Neural cell (in vitro differentiated cells): ENCODE measurements around the gene RABGAP1L. TPM values are rescaled to one million over a fixed set of nuclear protein-coding genes. Genes with fewer than 3 reads are reported as not detected.

ENCODE experiments used
- H2AFZ ChIP-seq: fragments of 200-600, 300-800 bp; sonication (generic), shearing (Covaris generic); 2 replicates; pipeline ENCODE4 v1.6.0; 2014; ENCODE audit warnings: low read depth, mild to moderate bottlenecking, antibody characterized with exemption, low read length, moderate library complexity
- H3F3A ChIP-seq: fragments of 200-600 bp; shearing (Covaris generic); 2 replicates; pipeline ENCODE4 v1.6.1; 2016; ENCODE audit warnings: mild to moderate bottlenecking, moderate library complexity, mixed read lengths, antibody characterized with exemption, low read length; ENCODE audit not compliant: insufficient read depth, poor library complexity, severe bottlenecking
- H3K27ac ChIP-seq: fragments of 200-600, 300-800 bp; sonication (generic), shearing (Covaris generic); 2 replicates; pipeline ENCODE4 v1.5.1; 2014; ENCODE audit warnings: mild to moderate bottlenecking, low read length, moderate library complexity
- H3K27me3 ChIP-seq: fragments of 300-800, 200-600 bp; sonication (generic), shearing (Covaris generic); 2 replicates; pipeline ENCODE4 v1.6.0; 2014; ENCODE audit warnings: mild to moderate bottlenecking, low read depth, low read length, moderate library complexity; ENCODE audit not compliant: insufficient read depth
- H3K36me3 ChIP-seq: fragments of 300-800, 200-600 bp; sonication (generic), shearing (Covaris generic); 2 replicates; pipeline ENCODE4 v1.5.1; 2014; ENCODE audit warnings: mild to moderate bottlenecking, antibody characterized with exemption, low read length, moderate library complexity; ENCODE audit not compliant: insufficient read depth
- H3K4me2 ChIP-seq: fragments of 300-800, 200-600 bp; sonication (generic), shearing (Covaris generic); 2 replicates; pipeline ENCODE4 v1.6.0; 2014; ENCODE audit warnings: mild to moderate bottlenecking, low read length
- H3K4me3 ChIP-seq: fragments of 300-800, 200-600 bp; sonication (generic), shearing (Covaris generic); 2 replicates; pipeline ENCODE4 v1.5.1; 2014; ENCODE audit warnings: mild to moderate bottlenecking, low read length, moderate library complexity
- H3K79me2 ChIP-seq: fragments of 200-600 bp; shearing (Covaris generic); replicated peaks from 2 replicates; pipeline ENCODE4 v1.6.0; 2014; ENCODE audit warnings: mild to moderate bottlenecking, low read length, moderate library complexity; ENCODE audit not compliant: insufficient read depth
- H3K9ac ChIP-seq: fragments of 300-800, 200-600 bp; sonication (generic), shearing (Covaris generic); 2 replicates; pipeline ENCODE4 v1.6.1; 2016; ENCODE audit warnings: mild to moderate bottlenecking, low read length, mixed read lengths
- H3K9me2 ChIP-seq: fragments of 200-600 bp; shearing (Covaris generic); 2 replicates; pipeline ENCODE4 v1.6.1; 2016; ENCODE audit warnings: mild to moderate bottlenecking, low read length, mixed read lengths; ENCODE audit not compliant: insufficient read depth
- H3K9me3 ChIP-seq: fragments of 200-600, 300-800 bp; sonication (generic), shearing (Covaris generic); 2 replicates; pipeline ENCODE4 v1.6.1; 2016; ENCODE audit warnings: mild to moderate bottlenecking, mixed run types, low read length, moderate library complexity, mixed read lengths
- H4K20me1 ChIP-seq: fragments of 200-600 bp; shearing (Covaris generic); 2 replicates; pipeline ENCODE4 v1.6.1; 2016; ENCODE audit warnings: mild to moderate bottlenecking, mixed run types; ENCODE audit not compliant: insufficient read depth
- EP300 ChIP-seq: fragments of 450-650 bp; conservative IDR thresholded peaks from 2 replicates; pipeline ENCODE4 v1.6.1; 2014; ENCODE audit warnings: antibody characterized with exemption, mild to moderate bottlenecking, moderate library complexity; ENCODE audit not compliant: poor library complexity, severe bottlenecking
- EZH2 ChIP-seq: fragments of 200-600, 300-800 bp; shearing (Covaris generic), sonication (generic); IDR thresholded peaks from 2 replicates; pipeline ENCODE4 v1.6.1; 2014; ENCODE audit warnings: antibody characterized with exemption, low read length, borderline replicate concordance, mild to moderate bottlenecking; ENCODE audit not compliant: insufficient read depth, poor library complexity, severe bottlenecking
- MXI1 ChIP-seq: fragments of 450-650 bp; conservative IDR thresholded peaks from 2 replicates; pipeline ENCODE4 v1.6.1; 2014; ENCODE audit warnings: antibody characterized with exemption, mild to moderate bottlenecking; ENCODE audit not compliant: poor library complexity, severe bottlenecking
- POLR2AphosphoS5 ChIP-seq: IDR thresholded peaks from 2 replicates; pipeline ENCODE4 v1.6.1; 2012
- RAD21 ChIP-seq: fragments of 450-650 bp; conservative IDR thresholded peaks from 2 replicates; pipeline ENCODE4 v1.6.1; 2014; ENCODE audit warnings: antibody characterized with exemption, mild to moderate bottlenecking, moderate library complexity
- REST ChIP-seq: IDR thresholded peaks from 2 replicates; pipeline ENCODE4 v1.6.1; 2012; ENCODE audit warnings: borderline replicate concordance
- SMC3 ChIP-seq: fragments of 450-650 bp; conservative IDR thresholded peaks from 2 replicates; pipeline ENCODE4 v1.6.1; 2014; ENCODE audit warnings: antibody characterized with exemption, mild to moderate bottlenecking, moderate library complexity; ENCODE audit not compliant: poor library complexity
- TAF1 ChIP-seq: IDR thresholded peaks from 2 replicates; pipeline ENCODE4 v1.6.1; 2012; ENCODE audit warnings: low read depth
- polyA plus RNA-seq: library from polyadenylated mRNA; depleted of rRNA; stranded (reverse); fragments of >200 nt; gene quantifications from 2 replicates; pipeline ENCODE4 v1.2.3, GENCODE V29; 2014
- TF ChIP-seq, protein P1 (sequence below): fragments of 450-650 bp; IDR thresholded peaks from 2 replicates; pipeline ENCODE4 v1.5.1; 2014; ENCODE audit warnings: antibody characterized with exemption, mild to moderate bottlenecking, moderate library complexity; ENCODE audit not compliant: poor library complexity, severe bottlenecking

The RABGAP1L gene
- polyA plus RNA-seq, 1 donor from 2014 or later = 32.2 TPM

GRCh38 chr1:174748586-174748985 is 589.3 kb downstream of the RABGAP1L start:
- Histone ChIP-seq H3K9me3 (no peaks in the 10 kb centered on the region), H3K4me2 (no peak overlapping the region), H3K27me3 (no peaks in the 10 kb centered on the region), H3K36me3 (no peaks in the 10 kb centered on the region), H4K20me1 (no peaks in the 10 kb centered on the region), H3F3A (no peaks in the 10 kb centered on the region), H3K9ac (no peak overlapping the region), H3K27ac (no peak overlapping the region), H2AFZ (no peak overlapping the region), H3K4me3 (no peak overlapping the region), H3K79me2 (no peaks in the 10 kb centered on the region), H3K9me2 (no peaks in the 10 kb centered on the region)
- TF ChIP-seq REST (no peak), MXI1 (no peak), TAF1 (no peak), POLR2AphosphoS5 (no peak)

GRCh38 chr1:174753131-174753530 is 593.8 kb downstream of the RABGAP1L start:
- H3K27me3 ChIP-seq = no peaks in the 10 kb centered on the region
- TF ChIP-seq, protein P1, sequence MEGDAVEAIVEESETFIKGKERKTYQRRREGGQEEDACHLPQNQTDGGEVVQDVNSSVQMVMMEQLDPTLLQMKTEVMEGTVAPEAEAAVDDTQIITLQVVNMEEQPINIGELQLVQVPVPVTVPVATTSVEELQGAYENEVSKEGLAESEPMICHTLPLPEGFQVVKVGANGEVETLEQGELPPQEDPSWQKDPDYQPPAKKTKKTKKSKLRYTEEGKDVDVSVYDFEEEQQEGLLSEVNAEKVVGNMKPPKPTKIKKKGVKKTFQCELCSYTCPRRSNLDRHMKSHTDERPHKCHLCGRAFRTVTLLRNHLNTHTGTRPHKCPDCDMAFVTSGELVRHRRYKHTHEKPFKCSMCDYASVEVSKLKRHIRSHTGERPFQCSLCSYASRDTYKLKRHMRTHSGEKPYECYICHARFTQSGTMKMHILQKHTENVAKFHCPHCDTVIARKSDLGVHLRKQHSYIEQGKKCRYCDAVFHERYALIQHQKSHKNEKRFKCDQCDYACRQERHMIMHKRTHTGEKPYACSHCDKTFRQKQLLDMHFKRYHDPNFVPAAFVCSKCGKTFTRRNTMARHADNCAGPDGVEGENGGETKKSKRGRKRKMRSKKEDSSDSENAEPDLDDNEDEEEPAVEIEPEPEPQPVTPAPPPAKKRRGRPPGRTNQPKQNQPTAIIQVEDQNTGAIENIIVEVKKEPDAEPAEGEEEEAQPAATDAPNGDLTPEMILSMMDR = no peak
- TF ChIP-seq REST (no peak), TAF1 (no peak), MXI1 (no peak), RAD21 (no peak), EZH2 (no peak), SMC3 (no peak), EP300 (no peak), POLR2AphosphoS5 (no peak)
- no peaks in the 10 kb centered on the region for H3K9me2 ChIP-seq
- H3F3A ChIP-seq = no peaks in the 10 kb centered on the region
- no peak overlapping the region for H3K9ac ChIP-seq
- H3K36me3 ChIP-seq = no peaks in the 10 kb centered on the region
- H2AFZ ChIP-seq = no peak overlapping the region
- no peaks in the 10 kb centered on the region for H3K9me3 ChIP-seq
- no peak overlapping the region for H3K27ac ChIP-seq
- H3K4me3 ChIP-seq = no peak overlapping the region
- no peaks in the 10 kb centered on the region for H4K20me1 ChIP-seq
- no peak overlapping the region for H3K4me2 ChIP-seq
- H3K79me2 ChIP-seq = no peaks in the 10 kb centered on the region
